Psoas muscle (tissue), 8 donors: ENCODE data around the gene MEX3A. TPM values are rescaled to one million over a fixed set of nuclear protein-coding genes. Genes with fewer than 3 reads are reported as not detected.

Source experiments
- ATAC-seq, 4 donors: fragments of 200-7000 bp; cut with Tn5 transposase; one replicate each; pipeline ENCODE4 v1.9.1; 2020; ENCODE audit warnings: moderate library complexity in 3 of 4, mild to moderate bottlenecking in 2 of 4
- DNase-seq, 2 donors: peaks; one replicate each; pipeline ENCODE4 v3.0.0-alpha.2; 2020
- H3K27ac ChIP-seq: fragments of 200-600 bp; one replicate; pipeline ENCODE4 v1.8.0; 2022
- H3K27me3 ChIP-seq, 3 donors: fragments of 200-600 bp in 1 of 3; one replicate each; pipeline versions ENCODE4 v1.6.1 to v1.8.0; 2013 to 2022; ENCODE audit warnings: low read length in 2 of 3, mild to moderate bottlenecking in 2 of 3, moderate library complexity in 1 of 3; ENCODE audit not compliant: insufficient read depth in 3 of 3
- H3K36me3 ChIP-seq, 2 donors: fragments of 200-600 bp in 1 of 2; one replicate each; pipeline versions ENCODE4 v1.6.1 to v1.8.0; 2013 to 2022; ENCODE audit warnings: low read depth in 1 of 2, mild to moderate bottlenecking in 1 of 2, moderate library complexity in 1 of 2; ENCODE audit not compliant: insufficient read depth in 1 of 2
- H3K4me1 ChIP-seq: fragments of 200-600 bp; one replicate; pipeline ENCODE4 v1.8.0; 2022
- H3K4me3 ChIP-seq: fragments of 200-600 bp; one replicate; pipeline ENCODE4 v1.8.0; 2022; ENCODE audit warnings: mild to moderate bottlenecking
- H3K9me3 ChIP-seq: fragments of 200-600 bp; one replicate; pipeline ENCODE4 v1.8.0; 2022
- WGBS, 3 donors: extraction: QIAGEN DNeasy Blood & Tissue Kit; methylation state at CpG; one replicate each; pipeline versions ENCODE4 v1.1.6 to v1.1.7; 2013; 5-methylcytosine and 5-hydroxymethylcytosine counted together
- intact Hi-C, 2 donors: fragments of 100-400 bp; cut with DNase I; formaldehyde crosslinking; loops; one replicate each; pipeline versions ENCODE4 v1.11.0 to v1.14.2; 2022
- polyA plus RNA-seq, 3 donors: library from polyadenylated mRNA; stranded (reverse); fragments of 200-250 nt; gene quantifications; one replicate each; pipeline ENCODE4 v1.2.3, GENCODE V29; 2013
- total RNA-seq, 4 donors: library from RNA; stranded (reverse); fragmentation: NEBNext Ultra II Directional in 2 of 4; extraction: Animal tissue kit (Norgen Biotek cat#: 25700) in 2 of 4; gene quantifications; one replicate each; pipeline versions ENCODE4 v1.2.1 to v1.2.4, GENCODE V29; 2021 to 2023
- TF ChIP-seq, protein P1 (sequence below): fragments of 200-600 bp; IDR thresholded peaks from one replicate; pipeline ENCODE4 v1.8.0; 2022; ENCODE audit warnings: antibody characterized with exemption
- donor health status: healthy with polysubstance abuse.
- donor health status: DM: no; HTN: no; CAD: no; lungs with moderate emphysema.
- donor health status: Bipolar disorder and iron deficiency.
- donor health status: healthy.
- donor health status: DM: yes; HTN: yes; CAD: no.
- donor health status: DM: no; HTN: no; CAD: no.
- donor health status: DM: no; HTN: no; CAD: no.
- donor health status: DM: yes; HTN: yes; CAD: no.

Gene MEX3A
- total and polyA plus RNA-seq, 7 donors = 0.06 to 0.42 (median 0.13) TPM

- Histone ChIP-seq H3K27ac (no peak overlapping the region), H3K36me3 (no peaks in the 10 kb centered on the region), H3K27me3 (no peaks in the 10 kb centered on the region), H3K4me3 (no peak overlapping the region), H3K4me1 (peaks cover 3% of the 10 kb centered on the region), H3K9me3 (no peaks in the 10 kb centered on the region)
- TF ChIP-seq, protein P1, sequence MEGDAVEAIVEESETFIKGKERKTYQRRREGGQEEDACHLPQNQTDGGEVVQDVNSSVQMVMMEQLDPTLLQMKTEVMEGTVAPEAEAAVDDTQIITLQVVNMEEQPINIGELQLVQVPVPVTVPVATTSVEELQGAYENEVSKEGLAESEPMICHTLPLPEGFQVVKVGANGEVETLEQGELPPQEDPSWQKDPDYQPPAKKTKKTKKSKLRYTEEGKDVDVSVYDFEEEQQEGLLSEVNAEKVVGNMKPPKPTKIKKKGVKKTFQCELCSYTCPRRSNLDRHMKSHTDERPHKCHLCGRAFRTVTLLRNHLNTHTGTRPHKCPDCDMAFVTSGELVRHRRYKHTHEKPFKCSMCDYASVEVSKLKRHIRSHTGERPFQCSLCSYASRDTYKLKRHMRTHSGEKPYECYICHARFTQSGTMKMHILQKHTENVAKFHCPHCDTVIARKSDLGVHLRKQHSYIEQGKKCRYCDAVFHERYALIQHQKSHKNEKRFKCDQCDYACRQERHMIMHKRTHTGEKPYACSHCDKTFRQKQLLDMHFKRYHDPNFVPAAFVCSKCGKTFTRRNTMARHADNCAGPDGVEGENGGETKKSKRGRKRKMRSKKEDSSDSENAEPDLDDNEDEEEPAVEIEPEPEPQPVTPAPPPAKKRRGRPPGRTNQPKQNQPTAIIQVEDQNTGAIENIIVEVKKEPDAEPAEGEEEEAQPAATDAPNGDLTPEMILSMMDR = no peak
- ATAC-seq = no peak
- no peak for DNase-seq
- 63 to 71% (median 68%) methylated on average over 7 of the region's 7 CpGs for WGBS, 3 donors
- intact Hi-C loops = no loop called here
Measured at GRCh38 chr1:156083800-156084790, 1.8 kb upstream of the MEX3A start.

DNA sequence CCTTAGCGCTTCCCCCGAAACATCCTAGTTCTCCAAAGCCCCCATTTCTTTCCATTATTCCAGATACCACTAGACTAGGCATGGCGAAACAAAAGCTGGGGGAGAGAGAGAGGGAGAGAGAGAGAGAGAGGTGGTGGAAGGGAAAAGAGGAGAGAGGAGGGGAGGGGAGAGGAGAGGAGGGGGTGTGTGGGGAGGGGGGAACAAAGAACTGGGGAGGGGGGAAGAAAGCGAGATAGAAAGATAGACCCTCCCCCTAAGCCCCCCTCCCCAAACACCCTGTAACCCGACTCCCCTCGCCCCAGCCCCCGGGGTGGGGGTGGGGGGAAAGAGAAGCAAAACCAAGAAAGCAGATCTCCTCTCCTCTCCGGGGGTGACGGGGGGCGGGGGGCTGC is 352 bp downstream of the MEX3A start:
- Histone ChIP-seq H3K4me3 (peak overlapping the region; percentile 89), H3K27ac (no peak overlapping the region), H3K4me1 (peaks cover 3% of the 10 kb centered on the region), H3K36me3 (no peaks in the 10 kb centered on the region), H3K9me3 (no peaks in the 10 kb centered on the region), H3K27me3 (no peaks in the 10 kb centered on the region)
- intact Hi-C loops = no loop called here
- 0 to 6% (median 1%) methylated on average over 2 to 10 of the region's 10 CpGs for WGBS, 3 donors
- DNase-seq (no peak), ATAC-seq (peak in 1 of 4 donors; percentile 14)
- TF ChIP-seq, protein P1 = no peak

DNA sequence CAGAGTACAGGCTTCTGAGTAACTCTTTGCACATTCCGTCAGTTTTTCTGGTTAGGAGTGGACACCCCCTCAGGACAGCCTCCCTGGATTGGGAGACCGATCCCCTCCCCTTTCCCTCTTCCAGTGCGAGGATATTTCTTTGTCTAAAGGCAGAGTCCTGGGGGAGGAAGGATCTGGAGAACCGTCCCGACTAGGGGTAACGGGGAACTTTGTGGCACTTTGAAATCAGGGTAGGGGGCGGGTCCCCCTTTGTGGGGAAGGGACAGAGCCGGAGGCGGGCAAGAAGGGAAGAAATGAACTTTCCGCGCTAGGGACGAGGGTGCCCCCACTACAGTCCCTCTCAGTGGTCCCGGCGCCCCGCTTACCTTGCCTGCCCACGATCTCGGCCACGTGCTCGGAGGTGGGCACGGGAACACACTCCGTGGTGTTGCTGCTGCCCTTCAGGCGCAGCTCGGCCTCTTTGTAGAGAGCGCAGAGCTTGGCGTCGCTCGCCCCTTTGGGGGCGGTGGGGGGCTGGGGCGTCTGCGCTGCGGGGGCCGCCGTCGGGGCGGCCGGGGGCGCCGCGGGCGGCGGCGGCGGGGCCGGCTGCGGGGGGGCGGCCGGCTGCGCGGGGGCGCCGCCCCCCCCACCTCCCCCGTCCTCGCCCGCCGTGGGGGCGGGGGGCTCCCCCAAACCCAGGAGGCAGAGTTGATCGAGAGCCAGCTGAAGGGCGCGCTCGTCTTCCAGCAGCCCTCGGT is 917 bp downstream of the MEX3A start:
- peak overlapping the region; percentile 89 for H3K4me3 ChIP-seq
- no peaks in the 10 kb centered on the region for H3K27me3 ChIP-seq
- TF ChIP-seq, protein P1 = no peak
- DNase-seq = no peak
- no peaks in the 10 kb centered on the region for H3K9me3 ChIP-seq
- ATAC-seq = no peak
- no peaks in the 10 kb centered on the region for H3K36me3 ChIP-seq
- WGBS, 3 donors = 7 to 12% (median 10%) methylated on average over 32 to 59 of the region's 61 CpGs
- intact Hi-C loops = no loop called here
- peaks cover 3% of the 10 kb centered on the region for H3K4me1 ChIP-seq
- H3K27ac ChIP-seq = no peak overlapping the region

- H3K9me3 ChIP-seq = no peaks in the 10 kb centered on the region
- no peak overlapping the region for H3K4me3 ChIP-seq
- peaks cover 3% of the 10 kb centered on the region for H3K4me1 ChIP-seq
- intact Hi-C loops = no loop called here
- TF ChIP-seq, protein P1 = no peak
- DNase-seq = no peak
- 57 to 79% (median 66%) methylated on average over 4 of the region's 4 CpGs for WGBS, 3 donors
- H3K27ac ChIP-seq = no peak overlapping the region
- no peaks in the 10 kb centered on the region for H3K27me3 ChIP-seq
- no peak for ATAC-seq
- H3K36me3 ChIP-seq = no peaks in the 10 kb centered on the region
Measured at GRCh38 chr1:156080863-156081179, 1.4 kb downstream of the MEX3A start.
